ENCODE measurements around the gene TMEM255B.

TMEM255B gene

DNA sequence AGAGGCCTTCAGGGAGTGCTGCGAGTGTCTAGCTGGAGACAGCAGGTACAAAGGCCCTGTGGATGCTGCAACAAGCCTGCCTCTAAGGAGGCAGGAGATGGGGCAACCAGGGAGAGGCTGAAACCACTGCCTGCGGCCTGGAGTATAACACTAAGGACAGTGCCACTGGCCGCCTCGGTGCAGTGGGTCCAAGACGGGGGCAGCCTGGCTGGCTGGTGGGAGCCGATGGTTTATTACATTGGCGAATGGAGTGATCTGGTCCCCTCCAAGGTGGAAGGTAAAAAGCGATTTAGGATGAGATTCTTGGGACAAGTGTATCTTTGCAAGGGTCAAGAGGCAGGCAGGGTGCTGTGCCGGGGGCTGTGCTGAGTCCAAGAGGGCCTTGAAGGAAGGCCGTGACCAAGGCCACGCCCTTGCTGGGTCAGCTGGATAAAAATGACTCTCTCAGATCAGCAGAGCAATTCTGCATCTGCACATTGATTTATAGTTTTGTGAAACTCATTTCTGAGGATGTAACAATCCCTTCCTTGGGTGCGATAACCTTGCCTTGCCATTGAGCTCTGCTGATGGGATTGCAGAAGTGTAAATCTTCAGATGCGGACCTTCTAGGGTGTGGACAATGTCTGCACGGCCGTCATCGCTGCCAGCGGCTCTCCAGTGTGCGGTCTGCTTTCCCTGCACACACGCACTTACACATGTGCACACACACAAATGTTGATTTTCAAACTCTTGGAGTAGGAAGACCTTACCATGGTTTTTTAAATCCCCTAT lies 6.0 kb downstream of the TMEM255B start:
- CTCF ChIA-PET = no interaction called here
- POLR2A ChIA-PET = no interaction called here

DNA sequence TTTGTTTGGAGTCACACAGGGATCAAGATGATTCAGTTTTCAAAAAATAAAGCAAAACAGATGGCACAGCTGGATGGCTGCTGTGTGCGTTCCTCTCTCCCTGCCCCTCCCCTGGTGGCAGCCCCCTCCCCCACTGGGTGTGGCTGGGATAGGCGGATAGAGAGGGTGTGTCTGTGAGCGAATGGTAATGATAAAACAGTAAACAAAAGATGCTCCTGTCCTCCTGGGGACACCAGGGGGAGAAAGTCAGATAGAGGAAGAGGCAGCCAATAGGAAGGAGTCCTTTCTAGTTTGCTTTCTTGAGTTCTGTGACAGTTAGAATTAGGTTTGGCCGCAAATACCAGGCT lies 6.5 kb downstream of the TMEM255B start:
- POLR2A ChIA-PET = no interaction called here
- TF ChIP-seq BHLHE40 (IDR thresholded peaks at IDR 0.05; ENCODE audit: borderline replicate concordance) (no peak), L3MBTL2 (conservative IDR thresholded peaks at IDR 0.05) (no peak), FOXK2 (IDR thresholded peaks at IDR 0.05) (no peak), LEF1 (IDR thresholded peaks at IDR 0.05; ENCODE audit: borderline replicate concordance) (no peak)
- CTCF ChIA-PET = no interaction called here
- DNase-seq (ENCODE audit: extremely low spot score) = no peak

More for the DNA sequence above, 6.0 kb downstream of the TMEM255B start:
- no peak for TF ChIP-seq FOXK2 (IDR thresholded peaks at IDR 0.05)
- TF ChIP-seq BHLHE40 (IDR thresholded peaks at IDR 0.05; ENCODE audit: borderline replicate concordance) = no peak
- no peak for TF ChIP-seq SUZ12 (IDR thresholded peaks at IDR 0.05)
- no peak for TF ChIP-seq TARDBP (IDR thresholded peaks at IDR 0.05)
- TF ChIP-seq FOXA1 (IDR thresholded peaks at IDR 0.05) = no peak
- TF ChIP-seq L3MBTL2 (conservative IDR thresholded peaks at IDR 0.05) = no peak
- no peak for TF ChIP-seq NFRKB (IDR thresholded peaks at IDR 0.05)
- TF ChIP-seq HDGF (IDR thresholded peaks at IDR 0.05; ENCODE audit: borderline replicate concordance) = no peak
- no peak for DNase-seq (ENCODE audit: extremely low spot score)

DNA sequence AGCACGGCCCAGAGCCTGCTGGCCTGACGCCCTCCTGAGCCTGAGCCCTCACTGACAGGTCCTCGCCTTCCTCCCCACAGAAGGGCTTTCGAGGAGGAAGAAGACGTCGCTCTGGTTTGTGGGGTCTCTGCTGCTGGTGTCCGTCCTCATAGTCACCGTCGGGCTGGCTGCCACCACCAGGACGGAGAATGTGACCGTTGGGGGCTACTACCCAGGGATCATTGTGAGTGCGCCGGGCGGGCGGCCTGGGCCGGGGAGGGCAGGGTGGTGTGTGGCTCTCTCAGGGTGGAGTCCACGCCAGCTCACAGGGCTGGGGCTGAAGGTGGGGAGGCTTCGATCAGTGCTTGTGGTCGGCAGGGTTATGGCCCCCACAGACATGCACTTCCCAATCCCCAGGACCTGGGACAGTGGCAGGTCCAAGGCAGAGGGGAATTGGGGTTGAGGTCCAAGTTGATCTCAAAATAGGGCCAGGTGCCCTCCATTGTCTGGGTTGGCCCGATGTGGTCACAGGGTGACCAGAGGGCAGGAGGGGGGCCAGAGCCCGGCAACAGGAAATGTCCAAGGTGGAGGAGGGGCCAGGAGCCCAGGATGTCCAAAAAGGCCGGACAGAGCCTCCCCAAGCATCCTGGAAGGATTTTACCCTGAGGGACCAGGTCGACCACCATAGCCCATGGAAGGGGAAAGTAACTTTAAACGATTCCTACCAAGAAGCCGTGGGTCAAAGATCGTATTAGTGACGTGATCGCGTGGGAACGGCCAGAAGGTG lies 7.2 kb downstream of the TMEM255B start:
- POLR2A ChIA-PET = no interaction called here
- DNase-seq (ENCODE audit: extremely low spot score) = no peak
- CTCF ChIA-PET = no interaction called here
- TF ChIP-seq BHLHE40 (IDR thresholded peaks at IDR 0.05; ENCODE audit: borderline replicate concordance) (no peak), L3MBTL2 (conservative IDR thresholded peaks at IDR 0.05) (no peak), SUZ12 (IDR thresholded peaks at IDR 0.05) (no peak), NFRKB (IDR thresholded peaks at IDR 0.05) (no peak)

DNA sequence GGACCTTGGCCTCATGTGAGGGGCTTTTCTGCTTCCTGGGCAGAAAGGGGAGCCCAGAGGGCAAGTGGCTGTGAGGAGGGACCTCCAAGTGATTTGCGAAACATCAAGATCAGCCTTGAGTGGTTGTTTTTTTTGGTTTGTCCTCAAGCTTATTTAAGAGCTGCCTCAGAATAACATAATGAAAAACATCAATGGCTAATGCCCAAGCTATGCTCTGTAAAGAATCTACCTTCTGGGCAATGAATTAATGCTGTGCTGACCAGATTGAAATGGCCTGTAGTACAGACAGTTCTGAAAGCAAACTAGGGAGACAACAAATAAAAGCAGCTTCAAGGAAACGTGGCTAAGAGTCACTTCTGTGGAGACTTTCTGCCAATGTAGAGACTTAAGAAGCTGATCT lies 8.3 kb downstream of the TMEM255B start:
- no peak for DNase-seq (ENCODE audit: extremely low spot score)

DNA sequence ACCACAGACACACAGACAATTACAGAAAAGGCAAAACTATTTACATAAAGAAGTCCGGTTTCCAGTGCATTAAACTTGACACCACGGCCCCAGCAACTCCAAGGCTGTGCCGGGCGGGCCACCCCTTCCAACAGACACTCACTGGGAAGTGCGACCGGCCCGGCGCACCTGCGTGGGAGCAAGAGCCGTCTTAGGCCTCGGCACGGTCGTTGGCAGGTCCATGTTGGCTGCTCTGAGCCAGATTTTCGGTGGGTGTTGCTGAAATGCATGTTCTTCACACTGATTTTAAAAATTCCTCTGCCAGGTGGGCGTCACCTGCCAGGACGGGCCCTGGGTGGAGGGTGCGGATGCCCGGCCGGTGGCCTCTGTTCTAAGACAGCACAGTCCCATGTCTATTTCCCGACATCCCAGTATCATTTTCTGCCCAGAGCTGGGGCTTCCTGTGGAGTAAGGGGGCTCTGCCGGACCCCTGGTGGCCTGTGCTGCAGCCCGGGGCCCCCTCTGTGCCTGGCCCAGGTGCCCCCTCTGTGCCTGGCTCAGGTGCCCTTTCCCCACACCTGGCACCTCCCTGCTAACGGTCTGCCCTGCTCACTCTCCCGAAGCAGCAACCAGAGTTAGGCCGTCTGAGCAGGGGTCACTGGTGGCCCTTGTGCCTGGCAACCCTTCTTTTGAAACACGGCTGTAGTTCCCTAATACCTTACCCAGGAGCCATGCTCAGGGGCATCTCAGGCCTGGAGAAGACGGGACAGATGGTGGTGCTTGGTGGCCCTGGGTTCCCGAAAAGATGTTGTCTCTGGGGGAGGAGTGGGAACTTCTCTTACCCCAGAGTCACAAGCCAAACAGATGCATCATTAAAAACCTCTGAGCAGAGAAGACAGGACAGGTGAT lies 9.2 kb downstream of the TMEM255B start:
- no peak for DNase-seq (ENCODE audit: extremely low spot score)
- POLR2A ChIA-PET = no interaction called here
- TF ChIP-seq FOXM1 (IDR thresholded peaks at IDR 0.05; ENCODE audit: borderline replicate concordance) (no peak), ZNF384 (IDR thresholded peaks at IDR 0.05) (no peak), LEF1 (IDR thresholded peaks at IDR 0.05; ENCODE audit: borderline replicate concordance) (no peak), NFRKB (IDR thresholded peaks at IDR 0.05) (no peak), ELF4 (IDR thresholded peaks at IDR 0.05) (no peak), FOXA1 (IDR thresholded peaks at IDR 0.05) (no peak), BHLHE40 (IDR thresholded peaks at IDR 0.05; ENCODE audit: borderline replicate concordance) (no peak), TARDBP (IDR thresholded peaks at IDR 0.05) (no peak), ARNT (IDR thresholded peaks at IDR 0.05) (no peak), FOXK2 (IDR thresholded peaks at IDR 0.05) (no peak), SUZ12 (IDR thresholded peaks at IDR 0.05) (no peak), L3MBTL2 (conservative IDR thresholded peaks at IDR 0.05) (no peak), HDGF (IDR thresholded peaks at IDR 0.05; ENCODE audit: borderline replicate concordance) (no peak), CTBP1 (IDR thresholded peaks at IDR 0.05; ENCODE audit: borderline replicate concordance) (no peak)
- TF ChIP-seq, protein P1, sequence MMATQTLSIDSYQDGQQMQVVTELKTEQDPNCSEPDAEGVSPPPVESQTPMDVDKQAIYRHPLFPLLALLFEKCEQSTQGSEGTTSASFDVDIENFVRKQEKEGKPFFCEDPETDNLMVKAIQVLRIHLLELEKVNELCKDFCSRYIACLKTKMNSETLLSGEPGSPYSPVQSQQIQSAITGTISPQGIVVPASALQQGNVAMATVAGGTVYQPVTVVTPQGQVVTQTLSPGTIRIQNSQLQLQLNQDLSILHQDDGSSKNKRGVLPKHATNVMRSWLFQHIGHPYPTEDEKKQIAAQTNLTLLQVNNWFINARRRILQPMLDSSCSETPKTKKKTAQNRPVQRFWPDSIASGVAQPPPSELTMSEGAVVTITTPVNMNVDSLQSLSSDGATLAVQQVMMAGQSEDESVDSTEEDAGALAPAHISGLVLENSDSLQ (IDR thresholded peaks at IDR 0.05) = no peak
- CTCF ChIA-PET = interaction anchor here (0.5 kb wide), 1 partner anchor 88 kb away, joined by 4 read pairs; no protein-coding TSS in a partner anchor

More for the DNA sequence above, 8.3 kb downstream of the TMEM255B start:
- ChIA-PET POLR2A (no interaction called here), CTCF (no interaction called here)
- TF ChIP-seq NFRKB (IDR thresholded peaks at IDR 0.05) (no peak), SP1 (IDR thresholded peaks at IDR 0.05) (no peak), FOXA1 (IDR thresholded peaks at IDR 0.05) (no peak), LEF1 (IDR thresholded peaks at IDR 0.05; ENCODE audit: borderline replicate concordance) (no peak), ZNF384 (IDR thresholded peaks at IDR 0.05) (no peak), SUZ12 (IDR thresholded peaks at IDR 0.05) (no peak), BHLHE40 (IDR thresholded peaks at IDR 0.05; ENCODE audit: borderline replicate concordance) (no peak), L3MBTL2 (conservative IDR thresholded peaks at IDR 0.05) (no peak), TARDBP (IDR thresholded peaks at IDR 0.05) (no peak), FOXM1 (IDR thresholded peaks at IDR 0.05; ENCODE audit: borderline replicate concordance) (no peak), FOXK2 (IDR thresholded peaks at IDR 0.05) (no peak), ELF4 (IDR thresholded peaks at IDR 0.05) (no peak), ARNT (IDR thresholded peaks at IDR 0.05) (no peak), HDGF (IDR thresholded peaks at IDR 0.05; ENCODE audit: borderline replicate concordance) (no peak), CTBP1 (IDR thresholded peaks at IDR 0.05; ENCODE audit: borderline replicate concordance) (no peak)
- TF ChIP-seq, protein P1 (IDR thresholded peaks at IDR 0.05) = no peak

DNA sequence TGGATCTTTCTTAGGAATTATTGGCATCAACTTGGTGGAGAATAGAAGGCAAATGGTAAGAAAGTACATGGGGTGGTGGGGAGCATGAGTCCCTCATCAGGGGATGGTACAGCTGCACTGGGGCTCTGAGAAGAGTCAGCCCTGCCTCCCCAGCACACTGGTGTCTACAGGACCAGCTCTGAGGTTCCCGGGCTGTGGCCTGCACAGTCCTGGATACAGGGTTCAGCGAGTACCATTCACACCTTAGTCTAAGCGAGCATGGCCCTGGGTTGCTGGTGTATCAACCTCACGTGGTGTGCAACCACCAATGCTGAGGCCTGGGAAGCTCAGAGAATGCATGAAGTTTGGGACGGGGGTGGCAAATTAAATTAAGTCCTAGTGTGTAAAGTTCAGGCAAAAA lies 10.1 kb downstream of the TMEM255B start:
- CTCF ChIA-PET = no interaction called here
- TF ChIP-seq FOXA1 (IDR thresholded peaks at IDR 0.05) (no peak), NFRKB (IDR thresholded peaks at IDR 0.05) (no peak), L3MBTL2 (conservative IDR thresholded peaks at IDR 0.05) (no peak)
- DNase-seq (ENCODE audit: extremely low spot score) = no peak
- POLR2A ChIA-PET = no interaction called here
